ENCODE measurements around the gene DMKN.
A peak's percentile ranks its signal among the peaks of the same experiment; 100 is the strongest.

DMKN gene

GRCh38 chr19:35519291-35519690 lies 5.8 kb upstream of the DMKN start:
- ATAC-seq, result 0 out of 3 replicates have a peak, but pooled peaks have one; percentile 23
- TF ChIP-seq CSDC2 (CRISPR knock-in tag; IDR thresholded peaks at IDR 0.05), result no peak
- no peak for TF ChIP-seq GLIS3 (CRISPR knock-in tag; IDR thresholded peaks at IDR 0.05)
- no peak for TF ChIP-seq ESRRG (CRISPR knock-in tag; IDR thresholded peaks at IDR 0.05)
- TF ChIP-seq, protein P1, sequence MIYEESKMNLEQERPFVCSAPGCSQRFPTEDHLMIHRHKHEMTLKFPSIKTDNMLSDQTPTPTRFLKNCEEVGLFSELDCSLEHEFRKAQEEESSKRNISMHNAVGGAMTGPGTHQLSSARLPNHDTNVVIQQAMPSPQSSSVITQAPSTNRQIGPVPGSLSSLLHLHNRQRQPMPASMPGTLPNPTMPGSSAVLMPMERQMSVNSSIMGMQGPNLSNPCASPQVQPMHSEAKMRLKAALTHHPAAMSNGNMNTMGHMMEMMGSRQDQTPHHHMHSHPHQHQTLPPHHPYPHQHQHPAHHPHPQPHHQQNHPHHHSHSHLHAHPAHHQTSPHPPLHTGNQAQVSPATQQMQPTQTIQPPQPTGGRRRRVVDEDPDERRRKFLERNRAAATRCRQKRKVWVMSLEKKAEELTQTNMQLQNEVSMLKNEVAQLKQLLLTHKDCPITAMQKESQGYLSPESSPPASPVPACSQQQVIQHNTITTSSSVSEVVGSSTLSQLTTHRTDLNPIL (CRISPR knock-in tag; IDR thresholded peaks at IDR 0.05; ENCODE audit: low read depth), result no peak
- no peak for TF ChIP-seq SNAI2 (CRISPR knock-in tag; IDR thresholded peaks at IDR 0.05)

GRCh38 chr19:35518313-35518712 lies 4.9 kb upstream of the DMKN start:
- TF ChIP-seq BACH2 (CRISPR knock-in tag; IDR thresholded peaks at IDR 0.05; ENCODE audit: borderline replicate concordance), result no peak
- no peak for TF ChIP-seq ESRRG (CRISPR knock-in tag; IDR thresholded peaks at IDR 0.05)
- TF ChIP-seq GLIS3 (CRISPR knock-in tag; IDR thresholded peaks at IDR 0.05), result no peak
- no peak for TF ChIP-seq CSDC2 (CRISPR knock-in tag; IDR thresholded peaks at IDR 0.05)
- ATAC-seq, result peak; percentile 76

DNA sequence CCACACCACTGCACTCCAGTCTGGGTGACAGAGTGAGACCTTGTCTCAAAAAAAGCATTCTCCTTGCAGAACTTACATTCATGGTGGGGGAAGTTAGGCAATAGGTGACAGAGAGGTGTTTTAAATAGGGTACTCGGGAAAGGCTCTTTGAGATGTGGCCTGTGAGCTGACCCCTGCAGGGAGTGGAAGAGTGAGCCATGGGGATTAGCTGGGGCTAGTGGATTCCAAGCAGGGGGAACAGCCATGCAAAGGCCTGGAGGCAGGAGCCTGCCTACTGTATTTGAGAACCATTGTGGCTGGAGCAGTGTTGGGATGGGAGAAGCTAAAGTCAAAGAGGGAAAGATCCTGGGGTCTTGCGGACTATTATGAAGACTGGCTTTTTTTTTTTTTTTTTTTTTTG lies 3.9 kb upstream of the DMKN start:
- ATAC-seq, result no peak
- no peak for TF ChIP-seq BACH2 (CRISPR knock-in tag; IDR thresholded peaks at IDR 0.05; ENCODE audit: borderline replicate concordance)
- no peak for TF ChIP-seq CSDC2 (CRISPR knock-in tag; IDR thresholded peaks at IDR 0.05)
- TF ChIP-seq ZNF70 (CRISPR knock-in tag; IDR thresholded peaks at IDR 0.05), result no peak
- TF ChIP-seq OSR1 (CRISPR knock-in tag; IDR thresholded peaks at IDR 0.05), result no peak
- TF ChIP-seq ZFP3 (CRISPR knock-in tag; IDR thresholded peaks at IDR 0.05), result no peak
- TF ChIP-seq ZNF8 (CRISPR knock-in tag; IDR thresholded peaks at IDR 0.05), result no peak
- TF ChIP-seq, protein P2, sequence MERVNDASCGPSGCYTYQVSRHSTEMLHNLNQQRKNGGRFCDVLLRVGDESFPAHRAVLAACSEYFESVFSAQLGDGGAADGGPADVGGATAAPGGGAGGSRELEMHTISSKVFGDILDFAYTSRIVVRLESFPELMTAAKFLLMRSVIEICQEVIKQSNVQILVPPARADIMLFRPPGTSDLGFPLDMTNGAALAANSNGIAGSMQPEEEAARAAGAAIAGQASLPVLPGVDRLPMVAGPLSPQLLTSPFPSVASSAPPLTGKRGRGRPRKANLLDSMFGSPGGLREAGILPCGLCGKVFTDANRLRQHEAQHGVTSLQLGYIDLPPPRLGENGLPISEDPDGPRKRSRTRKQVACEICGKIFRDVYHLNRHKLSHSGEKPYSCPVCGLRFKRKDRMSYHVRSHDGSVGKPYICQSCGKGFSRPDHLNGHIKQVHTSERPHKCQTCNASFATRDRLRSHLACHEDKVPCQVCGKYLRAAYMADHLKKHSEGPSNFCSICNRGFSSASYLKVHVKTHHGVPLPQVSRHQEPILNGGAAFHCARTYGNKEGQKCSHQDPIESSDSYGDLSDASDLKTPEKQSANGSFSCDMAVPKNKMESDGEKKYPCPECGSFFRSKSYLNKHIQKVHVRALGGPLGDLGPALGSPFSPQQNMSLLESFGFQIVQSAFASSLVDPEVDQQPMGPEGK (CRISPR knock-in tag; IDR thresholded peaks at IDR 0.05; ENCODE audit: borderline replicate concordance), result no peak
- TF ChIP-seq TCF4 (CRISPR knock-in tag; IDR thresholded peaks at IDR 0.05; ENCODE audit: borderline replicate concordance), result no peak
- TF ChIP-seq TOX (CRISPR knock-in tag; IDR thresholded peaks at IDR 0.05; ENCODE audit: borderline replicate concordance), result no peak
- no peak for TF ChIP-seq ISL1 (CRISPR knock-in tag; IDR thresholded peaks at IDR 0.05)
- no peak for TF ChIP-seq TSHZ2 (CRISPR knock-in tag; IDR thresholded peaks at IDR 0.05)
- TF ChIP-seq RARB (CRISPR knock-in tag; IDR thresholded peaks at IDR 0.05), result no peak
- TF ChIP-seq PPARA (CRISPR knock-in tag; IDR thresholded peaks at IDR 0.05; ENCODE audit: borderline replicate concordance), result no peak
- TF ChIP-seq, protein P3, sequence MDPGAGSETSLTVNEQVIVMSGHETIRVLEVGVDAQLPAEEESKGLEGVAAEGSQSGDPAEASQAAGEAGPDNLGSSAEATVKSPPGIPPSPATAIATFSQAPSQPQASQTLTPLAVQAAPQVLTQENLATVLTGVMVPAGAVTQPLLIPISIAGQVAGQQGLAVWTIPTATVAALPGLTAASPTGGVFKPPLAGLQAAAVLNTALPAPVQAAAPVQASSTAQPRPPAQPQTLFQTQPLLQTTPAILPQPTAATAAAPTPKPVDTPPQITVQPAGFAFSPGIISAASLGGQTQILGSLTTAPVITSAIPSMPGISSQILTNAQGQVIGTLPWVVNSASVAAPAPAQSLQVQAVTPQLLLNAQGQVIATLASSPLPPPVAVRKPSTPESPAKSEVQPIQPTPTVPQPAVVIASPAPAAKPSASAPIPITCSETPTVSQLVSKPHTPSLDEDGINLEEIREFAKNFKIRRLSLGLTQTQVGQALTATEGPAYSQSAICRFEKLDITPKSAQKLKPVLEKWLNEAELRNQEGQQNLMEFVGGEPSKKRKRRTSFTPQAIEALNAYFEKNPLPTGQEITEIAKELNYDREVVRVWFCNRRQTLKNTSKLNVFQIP (CRISPR knock-in tag; IDR thresholded peaks at IDR 0.05; ENCODE audit: borderline replicate concordance, low read depth), result no peak
- no peak for TF ChIP-seq ESRRG (CRISPR knock-in tag; IDR thresholded peaks at IDR 0.05)
- TF ChIP-seq ARNTL (CRISPR knock-in tag; IDR thresholded peaks at IDR 0.05; ENCODE audit: borderline replicate concordance, low read depth), result no peak

DNA sequence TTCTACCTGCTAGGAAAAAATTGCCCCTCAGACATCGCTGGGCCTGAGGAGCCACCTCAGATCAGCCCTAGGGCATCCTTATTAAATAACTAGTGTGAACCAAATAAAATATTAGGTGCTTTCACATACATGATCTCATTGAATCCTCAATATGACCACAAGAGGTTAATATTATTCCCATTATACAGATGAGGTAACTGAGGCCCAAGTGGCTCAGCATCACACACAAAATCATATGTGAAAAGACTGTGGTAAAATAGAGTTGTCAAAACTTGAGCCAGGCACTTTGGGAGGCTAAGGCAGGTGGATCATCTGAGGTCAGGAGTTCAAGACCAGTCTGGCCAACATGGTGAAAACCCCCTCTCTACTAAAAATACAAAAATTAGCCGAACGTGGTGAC lies 2.9 kb upstream of the DMKN start:
- ATAC-seq, result no peak
- TF ChIP-seq ZNF565 (CRISPR knock-in tag; conservative IDR thresholded peaks at IDR 0.05; ENCODE audit: low read depth), result no peak
- no peak for TF ChIP-seq TSHZ2 (CRISPR knock-in tag; IDR thresholded peaks at IDR 0.05)
- TF ChIP-seq OSR1 (CRISPR knock-in tag; IDR thresholded peaks at IDR 0.05), result no peak
- TF ChIP-seq CSDC2 (CRISPR knock-in tag; IDR thresholded peaks at IDR 0.05), result no peak
- no peak for TF ChIP-seq SNAI2 (CRISPR knock-in tag; IDR thresholded peaks at IDR 0.05)
- no peak for TF ChIP-seq ZNF70 (CRISPR knock-in tag; IDR thresholded peaks at IDR 0.05)
- TF ChIP-seq, protein P1 (CRISPR knock-in tag; IDR thresholded peaks at IDR 0.05; ENCODE audit: low read depth), result no peak
- no peak for TF ChIP-seq ESRRG (CRISPR knock-in tag; IDR thresholded peaks at IDR 0.05)
- TF ChIP-seq ARNTL (CRISPR knock-in tag; IDR thresholded peaks at IDR 0.05; ENCODE audit: borderline replicate concordance, low read depth), result no peak
- TF ChIP-seq, protein P2 (CRISPR knock-in tag; IDR thresholded peaks at IDR 0.05; ENCODE audit: borderline replicate concordance), result no peak
- TF ChIP-seq RARB (CRISPR knock-in tag; IDR thresholded peaks at IDR 0.05), result no peak
- no peak for TF ChIP-seq ISL1 (CRISPR knock-in tag; IDR thresholded peaks at IDR 0.05)

All from SK-N-SH treated with all-trans-retinoic acid at 6 μM for 48 hours (cell line).